HG03039 (cell line): Measurements from ENCODE around the gene ABCD1.
"Not testable (repeated sequence)": the region's sequence is repeated elsewhere in the genome, so short reads cannot be mapped to it uniquely, and the experiment has no call there.

Source experiments
- ATAC-seq: cut with Tn5 transposase; IDR thresholded peaks from one replicate; pipeline ENCODE4 v1.9.1; 2021; ENCODE audit warnings: mild to moderate bottlenecking, moderate library complexity; ENCODE audit not compliant: unreplicated experiment

Gene ABCD1

DNA sequence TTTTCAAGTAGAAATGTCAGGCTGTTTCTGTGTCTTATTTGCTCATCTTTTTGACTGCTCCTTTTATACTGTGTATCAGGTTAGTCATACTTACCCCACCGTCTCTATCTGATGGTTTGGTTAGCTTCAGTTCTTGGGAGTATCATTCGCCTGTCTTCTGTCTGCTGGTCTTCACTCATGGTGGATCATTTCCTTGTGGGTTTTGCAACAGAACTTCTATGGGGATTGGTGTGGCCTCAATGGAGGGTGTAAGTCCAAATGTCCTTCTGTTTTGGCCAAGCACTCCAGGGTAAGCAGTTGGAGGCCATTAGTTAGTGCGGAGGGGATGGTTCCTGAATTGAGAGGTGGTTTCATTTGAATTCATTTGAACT is 7.2 kb downstream of the ABCD1 start:
- ATAC-seq: no peak

DNA sequence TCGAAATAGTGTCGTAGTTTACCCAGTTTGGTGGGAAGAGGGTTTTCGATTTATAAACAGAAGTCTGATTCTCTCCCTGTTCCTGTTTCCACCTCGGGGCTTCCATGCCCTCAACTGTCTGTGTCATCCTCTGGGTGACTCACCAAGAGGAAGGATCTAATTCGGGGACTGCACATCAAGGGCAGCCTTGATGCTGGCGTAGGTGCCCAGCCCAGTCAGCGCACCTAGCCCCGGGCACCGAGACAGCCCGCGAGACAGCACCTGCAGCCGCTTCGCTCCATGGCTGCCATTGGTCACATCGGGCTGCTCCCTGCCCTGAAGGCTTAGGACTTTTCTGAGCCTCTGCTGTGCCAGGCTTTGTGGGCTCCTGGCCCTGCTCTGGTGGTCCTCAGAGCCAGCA is 7.7 kb downstream of the ABCD1 start:
- ATAC-seq: no peak

DNA sequence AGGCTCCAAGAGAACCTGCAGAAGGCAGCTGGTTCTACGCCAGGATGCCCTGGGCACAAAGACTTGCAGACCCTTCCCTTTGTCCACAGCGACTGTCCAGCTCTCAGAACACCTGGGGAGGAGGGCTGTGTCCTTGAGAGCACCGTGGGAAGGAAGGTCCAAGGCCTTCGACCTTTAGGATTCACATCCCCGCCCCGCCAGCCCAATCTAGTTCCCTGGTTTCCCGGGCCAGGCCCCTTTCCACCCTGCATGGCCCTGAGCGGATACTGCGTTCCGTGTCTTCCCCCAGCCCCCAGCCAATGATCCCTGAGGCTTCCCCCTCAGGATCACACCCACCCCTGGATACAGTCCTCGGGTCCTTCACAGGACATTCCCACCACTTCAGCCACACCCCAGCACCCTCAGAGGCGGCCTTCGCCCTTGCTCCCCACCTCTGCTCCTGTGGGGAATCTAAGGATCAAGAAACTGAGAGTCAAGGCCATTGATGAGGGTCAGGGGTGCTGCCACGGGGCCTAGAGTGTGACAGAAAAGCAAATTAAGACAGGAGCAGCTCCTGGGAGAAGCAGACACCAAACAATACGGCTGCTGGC is 9.1 kb downstream of the ABCD1 start:
- no peak for ATAC-seq

DNA sequence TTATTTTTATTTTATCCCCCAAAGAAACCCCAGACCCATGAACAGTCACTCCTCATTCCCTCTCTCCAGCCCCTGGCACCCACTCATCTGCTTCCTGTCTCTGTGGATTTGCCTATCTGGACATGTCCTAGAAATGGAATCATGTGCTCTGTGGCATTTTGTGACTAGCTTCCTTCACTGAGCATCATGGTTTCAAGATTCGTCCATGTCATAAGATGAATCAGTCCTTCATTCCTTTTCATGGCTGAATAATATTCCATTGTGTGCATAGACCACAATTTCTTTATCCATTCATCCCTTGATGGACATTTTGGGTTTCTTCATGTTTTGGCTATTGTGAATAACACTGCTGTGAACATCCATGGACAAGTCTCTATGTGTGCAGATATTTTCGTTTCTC is 10.2 kb downstream of the ABCD1 start:
- no peak for ATAC-seq

DNA sequence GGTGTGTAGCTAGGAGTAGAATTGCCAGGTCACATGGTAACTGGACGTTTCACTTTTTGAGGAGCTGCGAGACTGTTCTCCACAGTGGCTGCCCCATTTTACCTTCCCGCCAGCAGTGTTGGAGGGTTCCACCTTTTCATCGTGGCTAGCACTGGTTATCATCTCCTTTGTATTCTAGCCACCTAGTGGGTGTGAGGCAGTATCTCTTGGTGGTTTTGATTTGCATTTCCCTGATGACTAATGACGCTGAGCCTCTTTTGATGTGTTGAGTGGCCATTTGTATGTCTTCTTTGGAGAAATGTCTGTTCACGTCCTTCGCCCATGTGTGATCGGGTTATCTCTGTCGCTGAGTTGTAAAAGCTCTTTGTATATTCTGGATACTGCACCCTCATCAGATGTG is 10.6 kb downstream of the ABCD1 start:
- ATAC-seq: no peak

DNA sequence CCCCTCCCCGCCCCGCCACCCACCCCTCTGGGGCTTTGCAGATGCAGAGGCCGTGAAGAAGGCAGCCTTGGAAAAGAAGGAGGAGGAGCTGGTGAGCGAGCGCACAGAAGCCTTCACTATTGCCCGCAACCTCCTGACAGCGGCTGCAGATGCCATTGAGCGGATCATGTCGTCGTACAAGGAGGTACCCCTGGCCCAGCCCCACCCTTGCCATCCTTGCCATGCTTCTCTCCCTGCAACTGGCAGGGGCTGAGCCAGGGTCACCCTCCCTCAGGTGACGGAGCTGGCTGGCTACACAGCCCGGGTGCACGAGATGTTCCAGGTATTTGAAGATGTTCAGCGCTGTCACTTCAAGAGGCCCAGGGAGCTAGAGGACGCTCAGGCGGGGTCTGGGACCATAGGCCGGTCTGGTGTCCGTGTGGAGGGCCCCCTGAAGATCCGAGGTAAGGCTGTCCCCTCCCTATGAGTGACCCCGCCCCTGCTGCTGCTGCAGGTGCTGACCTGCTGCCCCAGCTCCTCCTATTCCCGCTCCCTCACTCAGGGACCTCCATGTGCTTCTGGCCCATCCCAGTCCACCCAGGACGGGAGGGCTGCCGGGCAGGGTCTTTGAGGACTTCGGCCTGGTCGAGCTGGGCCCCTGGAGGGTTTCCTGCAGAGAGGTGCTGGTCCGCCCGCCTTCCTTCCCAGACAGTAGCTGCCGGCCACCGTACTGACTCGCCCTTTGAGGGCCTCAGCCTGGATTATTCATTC is 11.6 kb downstream of the ABCD1 start:
- ATAC-seq: no peak

DNA sequence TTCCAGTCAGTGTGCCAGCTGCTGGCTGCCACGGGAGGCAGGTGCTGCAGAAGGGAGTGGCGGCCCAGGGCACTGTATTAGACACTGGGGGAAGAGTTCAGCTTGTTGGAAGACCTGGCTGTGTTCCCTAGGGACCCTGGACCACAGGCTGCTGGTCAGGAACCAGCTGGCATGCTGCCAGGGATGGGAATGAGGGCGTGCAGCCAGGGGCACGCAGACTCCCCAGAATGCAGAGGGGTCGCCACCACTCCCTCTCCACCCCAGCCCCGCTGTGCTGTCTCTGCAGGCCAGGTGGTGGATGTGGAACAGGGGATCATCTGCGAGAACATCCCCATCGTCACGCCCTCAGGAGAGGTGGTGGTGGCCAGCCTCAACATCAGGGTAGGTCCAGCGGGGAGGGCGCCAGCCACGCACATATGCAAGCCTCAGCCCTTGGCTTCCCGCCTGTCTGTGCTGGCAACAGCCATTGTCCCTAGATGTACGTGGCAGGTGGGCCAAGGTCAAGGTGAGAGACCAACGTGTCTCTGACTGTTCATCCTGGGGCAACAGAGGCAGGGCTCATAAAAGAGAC is 12.3 kb downstream of the ABCD1 start:
- ATAC-seq: no peak

DNA sequence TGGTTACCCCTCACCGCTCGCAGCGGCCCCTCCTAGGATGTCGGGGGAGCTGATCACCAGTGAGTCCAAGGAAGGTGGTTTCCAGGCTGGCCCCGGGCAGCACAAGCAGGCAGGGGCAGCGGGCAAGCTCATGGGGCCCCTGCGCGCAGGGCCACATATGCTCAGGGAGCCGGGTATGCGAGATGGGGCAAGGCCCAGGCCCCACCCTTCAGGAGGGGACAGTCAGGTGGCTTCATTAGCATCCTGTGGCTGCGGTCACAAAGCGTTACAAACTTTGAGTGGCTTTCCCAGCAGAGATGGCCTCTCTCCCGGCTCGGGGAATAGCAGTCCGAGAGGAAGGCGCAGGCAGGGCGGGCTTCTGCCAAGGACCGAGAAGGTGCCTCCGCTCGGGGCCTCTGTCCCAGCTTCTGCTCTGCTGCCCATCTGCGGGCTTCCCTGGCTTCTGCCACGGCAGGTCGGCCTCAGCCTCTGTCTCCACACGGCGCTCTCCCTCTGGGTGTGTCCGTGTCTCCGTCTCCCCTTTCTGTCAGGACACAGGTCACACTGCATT is 13.5 kb downstream of the ABCD1 start:
- ATAC-seq: no peak

DNA sequence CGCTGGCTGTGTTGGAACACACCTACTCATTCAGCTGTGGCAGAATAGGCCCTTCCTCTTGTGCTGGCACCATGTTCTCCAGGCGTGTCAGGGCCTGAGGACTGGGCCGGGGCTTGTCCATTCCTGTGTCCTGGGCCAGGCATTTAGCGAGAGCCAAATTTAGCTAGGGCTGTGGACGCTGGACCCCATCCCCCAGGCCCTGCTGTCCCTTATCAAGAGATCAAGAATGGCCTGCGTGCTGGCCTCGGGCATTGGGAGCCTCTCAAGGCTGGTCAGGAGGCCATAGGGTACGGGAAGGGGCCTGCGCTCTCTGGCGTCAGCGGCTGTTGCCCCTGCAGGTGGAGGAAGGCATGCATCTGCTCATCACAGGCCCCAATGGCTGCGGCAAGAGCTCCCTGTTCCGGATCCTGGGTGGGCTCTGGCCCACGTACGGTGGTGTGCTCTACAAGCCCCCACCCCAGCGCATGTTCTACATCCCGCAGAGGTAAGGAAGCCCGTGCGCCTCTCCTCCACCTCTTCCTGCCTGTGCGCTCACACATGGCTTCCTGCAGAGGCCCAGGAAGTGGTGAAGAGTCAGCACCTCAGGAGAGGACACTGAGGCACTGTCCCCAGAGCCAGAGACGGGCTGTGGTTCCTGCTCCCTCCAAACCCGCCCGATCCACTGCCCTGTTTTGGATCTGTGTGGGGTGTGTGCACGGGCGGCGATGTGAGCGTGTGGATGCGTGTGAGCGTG is 15.3 kb downstream of the ABCD1 start:
- ATAC-seq: no peak

DNA sequence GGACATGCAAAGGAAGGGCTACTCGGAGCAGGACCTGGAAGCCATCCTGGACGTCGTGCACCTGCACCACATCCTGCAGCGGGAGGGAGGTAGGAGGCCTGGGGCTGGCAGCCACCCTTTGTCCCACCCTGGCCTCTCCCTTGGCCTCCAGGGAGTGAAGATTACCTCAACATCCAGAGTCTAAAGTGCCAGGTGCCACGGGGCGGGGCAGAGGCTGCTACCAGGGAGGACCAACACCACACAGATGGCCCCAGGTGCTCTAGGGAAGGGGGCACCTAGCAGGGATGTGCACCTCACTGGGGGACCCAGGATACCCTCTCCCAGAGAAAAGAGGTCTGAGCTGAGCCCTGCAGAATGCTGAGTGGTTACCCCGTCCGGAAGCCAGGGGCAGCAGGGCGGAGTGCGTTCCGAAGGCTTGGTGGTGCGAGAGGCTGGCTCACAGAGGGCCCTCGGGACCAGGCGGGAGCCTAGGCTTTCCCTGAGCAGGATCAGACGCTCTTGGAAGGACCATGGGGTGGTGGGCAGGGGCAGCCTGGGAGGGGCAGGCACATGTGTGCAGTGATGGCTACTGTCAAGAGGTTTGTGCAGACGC is 16.1 kb downstream of the ABCD1 start:
- ATAC-seq: no peak

DNA sequence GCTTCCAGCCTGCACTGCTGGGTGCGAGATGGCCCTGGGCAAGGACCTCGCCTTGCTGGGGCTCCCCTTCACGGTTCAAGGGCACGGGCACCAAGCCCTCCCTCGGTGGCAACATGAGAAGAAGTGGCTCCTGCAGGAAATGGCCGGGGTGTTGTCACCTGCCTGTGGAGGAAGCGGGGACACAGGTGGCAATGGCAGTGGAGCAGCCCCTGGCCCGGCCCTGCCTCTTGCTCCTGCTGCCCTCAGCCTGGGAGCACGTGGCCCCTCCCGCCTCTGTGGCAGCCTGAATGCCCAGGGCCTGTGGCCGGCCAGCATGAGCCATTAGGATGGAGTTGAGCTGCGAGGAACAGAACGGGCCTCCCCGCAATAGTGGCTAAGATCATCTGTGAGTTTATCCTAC is 16.8 kb downstream of the ABCD1 start:
- ATAC-seq: no peak

DNA sequence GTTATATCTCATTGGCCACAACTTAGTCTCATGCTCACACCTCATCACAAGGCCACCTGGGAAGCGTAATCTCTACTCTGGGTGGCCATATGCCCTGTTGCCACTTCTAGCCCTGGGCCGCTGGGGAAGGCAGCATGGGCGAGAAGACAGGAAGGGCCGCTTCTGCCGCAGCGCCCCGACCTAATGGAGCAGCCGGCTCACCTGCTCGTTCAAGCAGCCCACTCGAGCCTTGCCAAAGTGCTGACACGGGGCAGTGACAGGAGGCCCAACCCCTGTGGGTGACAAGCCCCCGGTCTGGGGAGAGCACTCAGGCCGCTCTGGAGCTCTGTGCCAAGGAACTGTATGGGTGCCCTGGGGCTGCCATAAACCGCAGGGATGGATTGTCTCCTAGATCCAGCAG is 17.5 kb downstream of the ABCD1 start:
- not testable (repeated sequence) for ATAC-seq

DNA sequence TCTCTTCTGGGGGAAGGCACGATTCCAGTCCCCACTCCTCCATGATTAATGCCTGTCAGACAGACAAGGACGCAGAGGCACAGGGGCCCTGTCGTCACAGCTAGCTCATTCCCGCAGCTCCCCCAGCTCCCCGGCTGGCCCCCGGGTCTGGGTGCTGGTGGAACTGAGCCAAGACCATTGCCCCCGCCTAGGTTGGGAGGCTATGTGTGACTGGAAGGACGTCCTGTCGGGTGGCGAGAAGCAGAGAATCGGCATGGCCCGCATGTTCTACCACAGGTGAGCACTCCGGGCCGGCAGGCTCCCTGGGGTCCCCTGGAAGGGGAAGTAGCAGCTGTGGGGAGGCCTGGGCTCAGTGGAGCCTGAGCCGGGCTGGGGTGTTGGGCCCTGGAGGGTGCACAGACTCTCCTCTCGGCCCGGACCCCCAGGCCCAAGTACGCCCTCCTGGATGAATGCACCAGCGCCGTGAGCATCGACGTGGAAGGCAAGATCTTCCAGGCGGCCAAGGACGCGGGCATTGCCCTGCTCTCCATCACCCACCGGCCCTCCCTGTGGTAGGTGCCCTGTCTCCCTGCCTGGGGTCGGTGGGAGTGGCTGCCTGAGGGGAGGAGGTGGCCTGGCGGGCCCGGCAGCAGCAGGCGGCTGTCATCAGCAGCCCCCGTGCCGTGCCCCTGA is 18.3 kb downstream of the ABCD1 start:
- ATAC-seq: not testable (repeated sequence)

DNA sequence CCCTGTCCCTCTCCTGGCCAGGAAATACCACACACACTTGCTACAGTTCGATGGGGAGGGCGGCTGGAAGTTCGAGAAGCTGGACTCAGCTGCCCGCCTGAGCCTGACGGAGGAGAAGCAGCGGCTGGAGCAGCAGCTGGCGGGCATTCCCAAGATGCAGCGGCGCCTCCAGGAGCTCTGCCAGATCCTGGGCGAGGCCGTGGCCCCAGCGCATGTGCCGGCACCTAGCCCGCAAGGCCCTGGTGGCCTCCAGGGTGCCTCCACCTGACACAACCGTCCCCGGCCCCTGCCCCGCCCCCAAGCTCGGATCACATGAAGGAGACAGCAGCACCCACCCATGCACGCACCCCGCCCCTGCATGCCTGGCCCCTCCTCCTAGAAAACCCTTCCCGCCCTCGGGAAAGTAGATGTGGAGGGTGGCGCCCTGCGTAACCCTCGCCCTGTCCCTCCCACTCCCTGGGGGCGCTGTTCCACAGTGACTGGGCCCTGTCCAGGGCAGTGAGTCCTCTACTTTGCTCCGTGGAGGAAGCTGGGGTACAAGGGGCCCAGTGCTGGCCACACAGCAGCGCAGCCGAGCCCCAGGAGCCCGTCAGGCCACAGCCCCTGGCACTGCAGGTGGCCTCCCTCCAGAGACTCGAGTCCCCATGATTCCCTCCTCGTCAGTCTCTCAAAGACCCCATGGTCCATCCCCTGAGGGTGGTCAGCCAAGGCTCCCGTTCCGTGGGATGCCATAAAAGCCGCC is 19.0 kb downstream of the ABCD1 start:
- ATAC-seq: not testable (repeated sequence)

DNA sequence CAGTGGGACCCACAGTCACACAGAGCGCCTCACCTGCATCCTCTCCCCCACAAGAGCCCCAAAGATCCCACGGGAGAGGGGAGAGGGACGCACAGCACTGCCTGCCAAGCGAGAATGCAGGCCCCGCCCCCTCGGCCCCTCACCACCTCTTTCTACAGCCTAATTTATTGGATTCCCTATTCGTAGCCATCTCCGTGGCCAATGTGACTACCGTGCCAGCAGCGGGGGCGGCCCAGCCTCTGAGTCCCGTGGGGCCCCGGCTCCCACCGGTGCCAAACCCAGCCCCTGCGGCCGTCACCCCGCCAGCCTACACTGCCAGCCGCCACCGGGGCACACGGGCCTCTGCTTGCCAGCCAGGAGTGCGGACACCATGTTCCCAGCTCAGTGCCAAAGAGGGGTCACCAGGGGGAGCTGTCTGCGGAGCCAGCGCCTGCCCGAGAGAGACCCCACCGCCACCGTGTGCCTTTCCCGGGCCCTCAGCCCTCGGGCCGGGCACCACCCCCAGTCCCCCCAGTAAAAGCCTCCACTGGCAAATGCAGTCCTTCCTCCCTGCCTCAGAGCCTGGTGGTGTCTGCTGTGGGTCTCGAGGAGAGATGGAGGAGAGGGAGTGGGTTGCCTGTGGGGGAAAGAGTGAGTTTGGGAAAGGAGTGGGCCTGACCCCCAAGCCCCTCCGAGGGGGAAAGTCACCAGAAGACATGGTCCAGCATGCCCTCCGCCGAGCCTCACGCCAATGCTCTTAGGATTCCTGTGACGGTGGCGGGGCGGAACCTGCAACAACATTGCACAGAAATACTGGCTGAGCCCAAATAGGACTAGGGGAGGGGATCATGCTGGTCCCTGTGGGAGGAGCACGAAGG is 19.8 kb downstream of the ABCD1 start:
- no peak for ATAC-seq

DNA sequence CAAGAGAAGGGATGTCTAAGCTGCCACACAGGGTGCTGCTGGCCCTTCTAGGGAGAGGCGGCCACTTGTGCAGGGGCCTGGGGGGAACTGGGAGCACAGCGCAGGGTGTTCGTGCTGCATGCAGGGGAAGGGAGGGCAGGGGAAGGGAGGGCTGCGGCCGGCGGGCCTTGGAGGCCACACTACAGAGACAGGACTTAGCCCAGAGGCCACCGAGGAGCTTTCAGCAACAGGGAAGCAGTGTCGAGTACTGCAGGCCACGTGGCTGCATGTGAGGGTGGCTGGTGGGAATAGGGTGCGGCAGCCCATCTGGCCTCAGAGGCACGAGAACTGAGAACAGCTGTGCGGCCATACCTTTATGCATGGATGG is 20.4 kb downstream of the ABCD1 start:
- ATAC-seq: not testable (repeated sequence)

DNA sequence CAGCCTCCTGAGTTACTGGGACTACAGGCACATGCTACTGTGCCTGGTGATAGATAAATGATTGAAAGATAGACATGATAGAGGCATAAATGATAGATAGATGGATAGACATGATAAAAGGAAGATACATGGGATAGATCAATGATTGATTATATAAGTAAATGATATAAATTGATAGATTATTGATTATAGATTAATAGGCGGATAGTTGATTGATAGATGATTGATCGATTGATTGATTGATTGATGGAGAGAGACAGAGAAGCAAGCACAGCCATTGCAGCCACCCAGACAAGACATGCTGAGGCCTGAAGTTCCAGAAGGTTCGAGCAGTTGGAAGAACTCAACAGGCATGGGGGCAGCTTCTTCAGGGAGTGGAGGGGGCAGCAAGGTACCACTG is 21.7 kb downstream of the ABCD1 start:
- ATAC-seq: no peak

DNA sequence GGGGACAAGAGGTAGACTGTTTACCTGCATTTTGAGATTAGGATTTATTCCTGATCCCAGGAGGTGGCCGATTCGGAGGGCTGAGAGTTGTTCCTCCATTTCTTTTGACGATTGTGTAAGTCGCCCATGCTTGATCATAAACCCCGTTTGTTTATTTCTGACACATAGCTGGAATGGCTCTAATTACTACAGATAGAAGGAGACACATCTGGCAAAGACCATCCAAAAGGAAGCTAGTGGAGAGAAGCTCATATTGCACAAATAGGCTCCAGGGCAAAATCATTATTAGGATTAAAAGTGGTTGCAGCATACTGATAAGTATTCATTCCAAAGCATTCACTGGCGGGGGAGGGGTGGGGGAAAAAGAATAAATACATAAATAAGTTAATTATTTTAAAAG is 22.3 kb downstream of the ABCD1 start:
- ATAC-seq: not testable (repeated sequence)

DNA sequence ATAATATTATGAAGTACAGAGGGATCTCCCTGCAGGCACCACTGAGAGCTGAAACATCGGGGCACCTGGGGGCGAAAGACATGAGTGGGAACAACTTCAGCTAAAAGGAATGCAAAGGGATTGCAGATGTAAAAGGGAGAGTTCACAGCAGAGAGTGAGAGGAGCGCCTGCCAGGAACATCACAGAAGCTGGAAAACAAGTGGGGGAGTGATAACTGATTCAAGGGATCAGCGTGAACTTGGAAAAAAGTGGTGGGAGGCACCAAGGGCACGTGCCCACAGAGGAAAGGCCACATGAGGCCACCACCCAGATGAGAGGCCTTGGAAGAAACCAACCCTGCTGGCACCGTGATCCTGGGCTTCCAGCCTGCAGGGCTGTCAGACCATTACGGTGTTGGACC is 24.4 kb downstream of the ABCD1 start:
- ATAC-seq: not testable (repeated sequence)
